SKM-1 treated with dmso at 0.1 percent for 144 hours (cell line): Measurements from ENCODE around the gene DPP10.

Experiments
- DNase-seq: peaks from one replicate; lab custom pipeline; 2025; ENCODE audit not compliant: unreplicated experiment; lab: John Stamatoyannopoulos, UW

DPP10 gene

DNA sequence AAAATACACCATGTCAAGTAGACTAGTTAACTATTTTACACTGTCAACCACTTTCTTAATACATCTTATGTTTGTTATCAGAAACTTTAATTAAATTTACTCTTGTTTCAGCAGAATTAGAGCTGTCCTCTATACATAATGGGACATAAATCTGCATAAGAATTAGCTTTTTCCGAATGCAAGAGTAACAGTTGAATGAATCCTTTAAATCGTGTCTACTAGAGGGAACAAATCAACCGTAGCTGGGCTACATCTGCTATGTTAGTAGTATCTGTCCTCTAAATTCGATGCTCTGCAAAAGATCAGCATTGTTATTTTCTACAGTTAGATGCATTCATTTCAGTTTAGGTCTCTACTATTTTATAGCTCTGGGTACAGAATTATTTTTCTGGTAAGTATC is 1090.6 kb downstream of the DPP10 start:
- DNase-seq: no peak

DNA sequence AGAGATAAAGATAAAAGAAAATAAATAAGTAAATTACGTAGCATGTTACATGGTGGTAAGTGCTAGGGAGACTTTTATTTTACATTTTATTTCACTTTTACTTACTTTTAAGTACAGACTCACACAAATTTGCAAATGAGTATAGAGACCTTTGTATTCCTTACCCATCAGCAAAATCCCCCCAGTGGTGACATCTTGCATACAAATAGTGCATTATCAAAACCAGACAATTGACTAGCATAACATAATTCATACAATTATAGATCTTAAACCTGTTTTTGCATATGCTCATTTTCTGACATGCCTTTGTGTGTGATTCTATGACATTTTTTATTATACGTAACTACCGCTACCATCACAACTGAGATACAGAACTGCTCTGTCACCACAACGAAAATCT is 1099.4 kb downstream of the DPP10 start:
- no peak for DNase-seq

DNA sequence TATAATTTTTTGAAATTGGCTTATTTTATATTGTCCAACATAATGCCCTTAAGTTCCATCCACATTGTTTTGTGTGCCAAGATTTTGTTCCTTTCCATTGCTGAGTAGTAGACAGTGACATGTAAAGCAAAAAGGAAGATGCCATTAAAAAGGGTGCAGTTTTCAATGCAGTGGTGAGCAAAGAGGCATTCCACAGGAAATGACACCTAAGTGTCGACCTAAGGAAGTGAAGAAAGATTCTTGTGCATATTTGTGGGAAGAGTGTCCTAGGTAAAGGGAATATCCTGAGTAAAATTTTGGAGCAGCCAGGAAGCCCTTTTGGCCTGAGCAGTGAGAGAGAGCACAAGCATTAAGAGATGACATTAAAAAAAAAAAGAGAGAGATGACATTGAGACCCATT is 1099.9 kb downstream of the DPP10 start:
- no peak for DNase-seq

DNA sequence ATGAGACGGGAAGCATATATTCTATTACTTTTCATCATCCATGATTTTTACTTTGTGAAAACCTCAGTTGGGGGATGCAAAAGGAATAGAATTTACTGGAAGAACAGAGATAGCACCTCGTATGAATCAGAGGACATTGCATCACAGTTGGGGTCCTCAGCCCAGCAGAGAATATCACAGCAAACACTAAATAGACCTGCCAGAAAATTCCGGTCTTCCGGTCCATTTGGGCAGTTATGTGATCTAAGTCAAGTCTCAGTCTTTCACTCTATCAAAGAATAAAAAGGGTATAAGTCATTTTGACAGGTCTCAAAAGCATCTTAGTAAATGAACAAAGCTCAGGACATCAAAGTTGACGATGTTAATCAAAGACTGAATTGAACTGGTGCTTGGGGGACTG is 1100.6 kb downstream of the DPP10 start:
- no peak for DNase-seq

DNA sequence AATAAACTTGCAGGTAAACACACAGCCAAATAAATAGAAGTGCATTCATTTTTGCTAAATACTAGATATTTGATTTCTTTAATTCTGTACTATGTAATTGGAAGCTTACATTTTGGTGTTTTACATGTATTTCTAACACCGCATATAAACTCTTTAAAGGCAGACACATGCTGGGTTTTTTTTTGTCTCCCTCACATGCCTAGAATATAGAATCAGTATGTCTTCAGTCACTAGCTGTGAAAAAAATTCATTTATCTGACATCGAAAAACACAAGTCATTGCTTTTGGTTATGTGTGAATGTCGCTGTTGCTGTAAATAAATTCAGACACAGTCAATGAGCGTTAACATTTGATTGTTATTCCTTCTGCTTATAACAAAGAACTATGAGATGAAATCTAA is 1101.0 kb downstream of the DPP10 start:
- DNase-seq: no peak

DNA sequence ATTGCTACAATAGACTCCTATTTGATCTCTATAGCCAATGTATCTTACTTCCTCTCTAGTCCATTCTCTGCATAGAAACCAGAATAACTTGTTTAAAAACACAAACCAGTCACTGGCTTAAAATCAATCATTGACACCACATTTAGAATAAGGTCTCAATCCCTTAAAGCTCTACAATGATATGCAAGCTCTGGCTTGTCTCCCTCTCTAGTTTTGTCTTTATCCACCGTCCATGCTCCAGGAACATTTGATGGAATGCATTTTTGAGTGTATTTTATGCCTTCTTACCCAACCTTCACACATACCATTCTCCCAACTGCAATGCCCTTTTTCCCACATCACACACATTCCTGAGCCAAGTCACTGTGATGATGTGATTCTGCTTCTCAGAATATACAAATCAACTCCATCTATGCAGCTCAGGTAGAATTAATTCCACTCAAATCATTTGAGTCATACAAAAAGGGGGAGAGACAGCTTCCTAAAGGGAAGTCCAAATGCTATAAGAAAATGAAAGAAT is 1107.2 kb downstream of the DPP10 start:
- DNase-seq: no peak

DNA sequence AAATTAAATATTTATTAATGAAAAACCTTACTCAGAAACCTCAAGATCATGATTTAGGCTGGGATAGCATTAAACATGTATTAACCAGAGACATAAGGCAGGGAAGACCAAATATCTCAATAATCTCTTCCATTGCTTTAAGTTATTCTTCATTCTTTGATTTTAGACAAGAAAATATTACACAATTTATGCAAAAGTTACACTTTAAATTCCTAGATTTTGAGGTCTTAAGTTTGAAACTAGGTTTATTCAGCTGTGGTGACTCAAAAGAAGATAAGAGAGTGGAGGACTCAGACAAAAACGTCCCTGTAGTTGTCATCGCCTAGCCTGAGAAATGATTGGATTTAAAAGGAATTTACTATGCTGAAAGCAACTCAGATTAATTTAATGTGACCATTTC is 1110.3 kb downstream of the DPP10 start:
- DNase-seq: no peak

DNA sequence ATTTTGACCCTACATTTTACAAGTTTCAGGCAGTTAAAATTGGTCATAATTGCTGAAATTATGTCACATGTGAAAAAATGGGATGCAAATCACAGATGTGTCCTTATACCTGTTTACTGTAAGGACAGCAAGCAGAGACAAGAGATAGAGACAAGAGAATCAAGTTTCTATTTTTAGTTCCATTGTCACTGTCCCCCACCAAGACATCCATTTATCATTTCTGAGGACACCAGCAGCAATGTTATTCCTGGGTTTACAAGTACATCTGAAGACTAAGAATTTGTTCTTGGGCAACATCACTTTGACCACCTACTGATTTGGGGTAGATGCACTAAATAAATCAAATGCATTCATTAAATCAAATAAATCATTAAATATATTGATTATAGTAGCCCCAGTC is 1111.7 kb downstream of the DPP10 start:
- DNase-seq: no peak

DNA sequence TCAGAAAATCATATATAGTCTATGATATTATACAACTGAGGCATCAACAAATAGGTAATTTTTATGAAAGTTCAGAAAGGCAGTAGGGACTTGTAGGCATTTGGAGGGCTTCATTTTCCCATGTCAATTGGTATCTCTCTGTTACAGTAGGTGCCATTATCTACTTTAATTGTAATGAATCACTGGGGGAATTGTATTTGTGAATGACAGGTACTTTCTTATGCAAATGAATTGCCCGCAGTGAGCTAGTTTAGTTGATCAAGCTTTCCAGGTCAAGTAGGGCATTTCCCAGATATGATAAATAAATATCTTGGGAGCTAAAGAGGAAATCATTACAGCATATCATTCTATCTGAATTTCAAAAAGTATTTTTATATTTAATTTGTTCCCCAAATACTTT is 1116.3 kb downstream of the DPP10 start:
- DNase-seq: no peak

DNA sequence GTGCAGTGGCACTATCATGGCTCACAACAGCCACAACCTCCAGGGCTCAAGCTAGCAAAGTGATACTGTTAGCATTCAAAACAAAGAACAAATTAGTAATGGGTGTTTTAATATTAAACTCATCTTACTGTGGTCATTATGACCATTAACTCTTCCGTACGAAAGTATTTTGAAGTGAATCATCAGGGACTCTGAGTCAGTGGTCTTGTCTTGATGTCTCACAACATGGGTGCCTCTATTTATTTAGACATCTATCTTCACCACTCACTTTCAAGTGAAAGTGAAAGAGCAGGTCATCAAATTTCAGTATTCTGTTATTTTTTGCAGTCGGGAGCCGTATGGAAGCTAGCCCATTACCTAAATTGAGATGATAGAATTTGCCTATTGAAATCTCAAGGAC is 1118.2 kb downstream of the DPP10 start:
- DNase-seq: no peak

DNA sequence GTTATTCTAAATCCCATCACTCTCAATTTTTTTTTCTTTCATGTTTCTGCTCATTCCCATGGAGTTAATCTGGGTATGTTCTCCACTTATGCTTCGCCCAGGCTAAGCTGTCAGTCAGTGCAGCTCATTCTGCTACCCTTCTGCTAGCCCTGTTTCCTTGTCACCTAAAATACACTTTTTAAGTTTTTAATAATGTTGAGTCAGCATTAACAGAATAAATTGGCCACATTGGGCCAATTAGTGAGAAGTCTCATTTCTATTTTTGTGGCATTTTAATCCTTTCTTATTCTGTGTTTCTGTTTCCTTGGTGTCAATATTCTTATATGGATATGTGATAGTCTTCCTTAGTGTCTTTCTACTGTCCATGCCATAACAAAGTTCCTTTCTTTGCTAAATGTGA is 1126.2 kb downstream of the DPP10 start:
- DNase-seq: no peak

DNA sequence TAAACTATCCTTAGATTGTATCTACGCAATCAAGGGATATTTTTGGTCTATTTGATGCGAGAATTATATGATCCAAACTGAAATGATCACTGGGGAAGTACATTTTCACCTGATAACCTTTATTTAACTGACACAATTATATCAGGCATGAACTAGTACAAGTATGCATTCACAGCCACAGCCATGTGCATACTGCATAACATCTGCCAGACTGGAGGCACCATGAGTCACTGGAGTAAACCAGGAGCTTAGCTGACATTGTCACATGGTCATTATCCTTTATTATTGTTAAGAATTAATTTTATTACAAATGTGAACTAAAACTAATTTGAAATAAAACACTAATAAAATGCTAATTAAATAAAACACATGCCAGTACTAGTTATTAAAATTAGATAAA is 1127.1 kb downstream of the DPP10 start:
- DNase-seq: no peak

DNA sequence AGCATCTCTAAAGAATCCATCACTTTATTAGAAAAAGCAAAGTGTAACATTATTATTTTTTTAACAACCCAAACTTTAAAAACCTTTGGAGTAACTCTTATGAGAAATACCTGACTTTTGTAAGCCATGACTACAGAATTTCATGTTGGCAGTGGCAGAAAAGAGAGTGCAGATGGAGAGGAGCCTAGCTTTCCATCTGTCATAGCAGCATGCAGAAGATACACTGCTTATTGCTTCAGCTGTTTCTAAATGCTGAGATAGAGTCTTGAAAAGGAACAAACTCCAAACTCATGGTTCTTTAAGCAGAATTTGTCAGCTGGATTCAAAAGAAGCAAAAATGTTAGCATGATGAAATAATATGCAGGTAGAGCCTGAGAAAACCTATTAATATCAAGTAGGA is 1130.3 kb downstream of the DPP10 start:
- no peak for DNase-seq

DNA sequence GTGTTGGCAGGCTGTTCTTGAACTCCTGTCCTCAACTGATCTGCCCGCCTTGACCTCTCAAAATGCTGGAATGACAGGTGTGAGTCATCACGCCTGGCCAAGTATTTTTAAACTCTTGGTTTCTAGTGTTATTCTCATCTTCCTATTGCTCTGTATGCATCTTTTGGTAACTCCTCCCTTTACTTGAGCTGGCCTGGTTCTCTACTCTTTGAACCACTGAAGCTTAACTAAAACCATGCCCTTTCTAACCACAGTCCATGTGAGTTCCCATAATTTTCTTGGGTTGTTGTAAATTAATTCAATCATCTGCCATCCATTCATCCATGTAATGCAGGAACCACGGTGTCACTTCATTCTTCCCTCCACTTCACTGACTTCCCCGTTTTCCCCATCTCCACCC is 1131.3 kb downstream of the DPP10 start:
- DNase-seq: no peak

DNA sequence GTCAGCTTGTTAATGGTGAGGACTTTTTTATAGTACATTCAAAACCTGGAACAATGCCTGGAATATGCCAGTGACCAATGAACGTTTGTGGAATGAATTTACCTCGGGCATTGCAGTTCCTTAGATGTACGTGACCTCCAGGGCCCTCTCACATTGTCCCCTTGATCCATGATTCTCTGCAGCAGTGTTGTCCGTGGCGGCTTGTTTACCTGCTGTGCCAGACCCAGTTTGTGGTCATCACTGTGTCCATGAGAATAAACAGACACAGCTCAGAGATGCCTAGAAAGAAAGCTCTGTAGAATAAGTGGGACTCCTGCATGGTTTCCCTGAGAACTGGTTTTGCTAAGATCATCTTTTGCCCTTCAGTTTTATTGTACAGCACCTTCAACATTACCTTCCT is 1132.2 kb downstream of the DPP10 start:
- no peak for DNase-seq

DNA sequence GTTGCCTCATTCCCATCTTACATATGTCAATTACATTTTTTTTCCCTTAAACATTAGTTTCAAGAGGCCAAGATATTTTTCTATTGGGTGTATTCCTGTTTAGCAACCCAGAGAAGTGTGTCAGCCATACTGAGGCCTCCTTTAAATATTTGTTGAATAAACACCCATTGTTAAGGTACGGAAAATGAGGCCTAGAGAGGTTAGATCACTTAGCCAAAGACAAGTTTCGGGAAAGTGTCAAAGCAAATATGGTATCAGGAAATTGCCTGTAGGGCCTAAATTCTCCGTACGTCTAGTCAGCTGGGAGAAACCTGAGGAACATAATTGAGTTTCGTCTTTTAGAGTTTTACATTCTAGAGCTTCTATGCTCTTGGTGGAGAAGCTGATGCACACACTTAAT is 1138.3 kb downstream of the DPP10 start:
- DNase-seq: no peak

DNA sequence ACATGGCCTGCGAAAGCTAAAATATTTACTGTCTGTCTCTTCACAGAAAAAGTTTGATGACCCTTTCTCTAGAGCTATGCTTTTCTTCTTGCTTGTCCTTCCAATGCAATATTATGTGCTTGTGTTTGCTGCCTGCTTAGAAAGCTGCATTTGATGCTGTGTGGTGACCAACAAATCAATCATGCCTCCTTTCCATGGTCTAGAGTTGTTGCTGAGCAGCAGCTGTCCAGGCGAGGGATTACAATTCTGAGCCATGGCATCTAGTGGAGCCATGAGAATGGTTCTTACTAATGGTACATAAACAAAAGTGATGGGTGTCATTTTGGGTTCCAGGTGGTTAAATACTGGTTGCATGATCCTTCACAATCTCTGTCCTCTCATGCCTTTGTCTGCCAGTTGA is 1142.1 kb downstream of the DPP10 start:
- no peak for DNase-seq

DNA sequence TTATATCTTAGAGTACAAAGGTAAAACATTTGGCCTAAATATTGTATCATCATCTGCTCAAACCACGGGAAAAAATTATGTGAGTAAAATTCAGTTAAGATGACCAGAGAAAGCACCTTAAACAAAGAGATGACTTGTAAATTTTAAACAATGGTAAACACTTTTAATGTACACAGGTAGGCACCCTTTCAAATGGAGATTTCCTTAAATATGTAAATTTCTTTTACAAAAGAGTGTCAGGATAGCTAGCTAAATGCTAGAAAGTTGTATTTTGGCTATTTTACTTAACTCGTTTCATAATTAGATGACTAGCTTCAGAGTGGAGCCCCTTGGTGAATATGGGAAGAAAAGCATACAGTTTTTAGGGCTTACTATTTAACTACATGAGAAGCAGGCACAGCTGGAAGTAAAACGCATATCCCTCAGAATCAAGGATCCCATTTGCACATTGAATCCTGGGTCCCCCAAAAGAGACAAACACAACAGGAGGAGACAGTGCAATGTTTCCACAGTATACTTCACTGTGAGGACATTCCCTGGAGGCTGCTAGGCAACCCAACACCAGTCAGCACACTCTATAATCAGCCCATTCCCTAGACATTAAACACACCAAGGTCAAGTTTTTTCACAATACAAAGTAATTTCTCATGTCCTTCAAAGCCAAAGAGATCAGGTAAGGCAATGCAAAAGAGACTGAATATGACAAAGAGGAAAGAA is 1154.4 kb downstream of the DPP10 start:
- no peak for DNase-seq

DNA sequence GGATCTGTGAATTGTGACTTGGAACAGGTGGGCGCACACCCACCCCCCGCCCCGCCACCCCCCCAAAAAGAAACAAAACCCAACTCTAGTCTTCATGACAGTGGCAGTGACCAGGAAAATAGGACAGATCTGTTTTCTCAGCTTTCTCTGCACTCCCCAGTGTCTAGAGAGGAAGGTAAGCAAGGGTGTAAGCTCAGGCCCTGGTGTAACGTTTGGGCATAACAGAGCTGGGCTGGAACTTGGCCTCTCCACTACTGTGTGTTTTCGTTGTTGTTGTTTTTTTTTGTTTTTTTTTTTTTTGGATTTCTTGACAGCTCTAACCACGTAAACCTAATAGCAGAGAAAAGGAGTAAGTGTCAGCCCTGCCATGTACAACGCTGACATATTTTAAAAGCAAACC is 1160.8 kb downstream of the DPP10 start:
- DNase-seq: no peak

DNA sequence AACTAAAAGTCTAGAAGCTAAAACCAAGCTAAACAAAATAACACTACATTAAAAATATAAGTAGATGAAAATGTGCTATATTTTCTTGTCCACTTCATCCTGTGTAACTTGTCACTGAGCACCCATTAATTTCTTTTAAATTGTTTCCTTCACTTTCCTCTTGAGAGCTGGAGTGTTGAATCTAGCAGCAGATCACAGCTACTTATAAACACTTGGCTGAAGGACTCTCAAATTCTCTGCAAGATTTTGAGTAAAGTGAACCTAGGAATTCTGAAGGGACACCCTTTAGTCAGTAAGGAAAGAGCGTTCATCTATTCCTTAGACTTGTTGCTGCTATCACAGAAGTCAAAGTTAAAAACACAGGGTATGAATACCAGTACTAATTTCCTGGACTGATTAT is 1163.9 kb downstream of the DPP10 start:
- DNase-seq: no peak

DNA sequence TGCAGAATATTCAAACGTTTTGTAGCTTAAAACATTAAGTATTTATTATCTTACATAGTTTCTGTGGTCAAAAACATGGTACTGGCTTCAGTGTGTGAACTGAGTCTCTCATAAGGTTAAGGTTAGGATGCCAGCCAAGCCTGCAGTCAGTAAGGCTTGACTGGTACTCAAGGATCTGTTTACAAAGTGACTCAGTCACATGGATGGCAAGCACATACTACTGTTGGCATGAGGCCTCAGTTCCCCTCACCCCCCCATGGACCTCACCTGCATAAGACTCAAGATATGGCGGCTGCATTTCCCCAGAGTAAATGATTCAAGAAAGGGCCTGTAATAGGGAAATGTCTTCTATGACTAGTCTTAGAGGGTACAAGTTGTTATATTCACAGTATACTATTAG is 1167.5 kb downstream of the DPP10 start:
- no peak for DNase-seq

DNA sequence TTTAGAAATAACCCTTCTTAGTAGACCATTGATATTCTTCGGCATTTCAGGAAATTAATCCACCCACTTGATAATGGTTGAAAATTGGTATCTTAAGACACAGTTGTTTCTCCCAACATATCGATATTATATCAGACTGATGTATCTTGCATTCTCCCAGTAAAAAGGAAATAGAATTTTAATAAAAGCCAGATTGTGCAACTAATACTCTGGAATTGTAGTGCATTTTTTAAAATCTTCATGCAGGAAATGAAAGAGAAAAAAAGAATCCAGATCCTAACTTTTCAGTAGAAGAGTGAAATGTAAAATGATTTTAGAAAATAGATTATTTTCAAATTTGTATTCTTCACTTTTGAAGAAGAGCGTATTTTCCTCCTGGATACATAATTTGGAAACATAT is 1168.4 kb downstream of the DPP10 start:
- DNase-seq: no peak

DNA sequence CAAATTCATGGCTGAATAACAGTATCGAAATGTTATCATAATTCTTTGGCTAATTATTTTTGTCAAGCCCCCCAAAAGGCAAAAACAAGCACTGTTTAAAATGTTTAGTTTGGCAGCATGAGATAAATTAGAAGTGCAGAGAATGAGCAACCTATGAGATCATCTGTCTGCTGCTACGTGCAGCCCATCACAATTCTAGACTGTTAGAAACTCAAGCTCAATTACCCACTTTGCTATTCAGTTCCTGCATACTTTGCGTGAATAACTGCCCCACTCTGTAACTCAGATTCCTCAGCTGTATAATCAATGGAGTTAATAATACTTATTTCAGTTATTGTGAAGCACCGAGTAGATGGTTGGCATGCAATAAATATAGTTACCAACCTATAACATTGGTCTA is 1181.9 kb downstream of the DPP10 start:
- DNase-seq: no peak
